NOMO-1 treated with DMSO at 0.1 percent for 48 hours (cell line): ENCODE data around the gene PDE1C.
A peak's percentile ranks its signal among the peaks of the same experiment; 100 is the strongest.
"Not testable (repeated sequence)": the region's sequence is repeated elsewhere in the genome, so short reads cannot be mapped to it uniquely, and the experiment has no call there.

Experiments
- DNase-seq: peaks from one replicate; lab custom pipeline; 2025; ENCODE audit not compliant: unreplicated experiment; lab: John Stamatoyannopoulos, UW

The PDE1C gene

GRCh38 chr7:32045228-32045627 is 25.0 kb downstream of the PDE1C start:
- DNase-seq = no peak

DNA sequence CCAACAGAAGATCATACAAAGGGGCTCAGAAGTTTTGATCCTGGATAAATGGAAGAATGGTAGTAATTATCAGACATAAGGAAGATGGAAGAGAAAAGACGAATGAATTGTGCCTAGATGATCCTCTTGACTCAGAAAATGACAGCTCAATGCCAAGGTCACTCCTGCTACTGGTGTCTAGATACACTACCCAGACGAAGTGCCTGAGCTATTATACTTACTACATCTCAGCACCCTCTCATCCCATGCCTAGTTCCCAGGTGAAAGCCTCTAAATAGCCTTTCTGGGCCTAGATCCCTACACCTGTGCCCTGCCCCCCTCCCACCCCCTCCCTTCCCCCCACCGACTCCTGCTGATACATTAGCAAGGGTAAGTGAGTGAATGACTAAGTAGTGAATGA is 25.5 kb downstream of the PDE1C start:
- no peak for DNase-seq

GRCh38 chr7:32043688-32044087 is 26.5 kb downstream of the PDE1C start:
- DNase-seq = no peak

DNA sequence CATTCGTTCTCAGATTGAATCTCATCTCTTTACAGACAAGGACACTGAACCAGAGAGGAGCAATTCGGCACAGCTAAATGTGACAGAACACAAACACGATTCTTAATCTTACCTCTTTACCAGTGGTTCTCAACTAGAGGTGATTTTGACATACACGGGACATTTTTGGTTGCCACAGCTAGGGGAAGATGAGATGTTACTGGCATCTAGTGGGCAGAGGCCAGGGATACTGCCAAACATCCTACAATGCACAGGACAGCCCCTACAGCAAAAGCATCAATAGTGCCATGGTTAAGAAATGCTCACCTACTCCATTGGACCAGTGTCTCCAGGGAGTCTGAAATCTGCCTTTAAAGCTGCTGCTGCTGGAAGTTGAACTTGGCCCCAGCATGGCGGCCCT is 27.3 kb downstream of the PDE1C start:
- no peak for DNase-seq

DNA sequence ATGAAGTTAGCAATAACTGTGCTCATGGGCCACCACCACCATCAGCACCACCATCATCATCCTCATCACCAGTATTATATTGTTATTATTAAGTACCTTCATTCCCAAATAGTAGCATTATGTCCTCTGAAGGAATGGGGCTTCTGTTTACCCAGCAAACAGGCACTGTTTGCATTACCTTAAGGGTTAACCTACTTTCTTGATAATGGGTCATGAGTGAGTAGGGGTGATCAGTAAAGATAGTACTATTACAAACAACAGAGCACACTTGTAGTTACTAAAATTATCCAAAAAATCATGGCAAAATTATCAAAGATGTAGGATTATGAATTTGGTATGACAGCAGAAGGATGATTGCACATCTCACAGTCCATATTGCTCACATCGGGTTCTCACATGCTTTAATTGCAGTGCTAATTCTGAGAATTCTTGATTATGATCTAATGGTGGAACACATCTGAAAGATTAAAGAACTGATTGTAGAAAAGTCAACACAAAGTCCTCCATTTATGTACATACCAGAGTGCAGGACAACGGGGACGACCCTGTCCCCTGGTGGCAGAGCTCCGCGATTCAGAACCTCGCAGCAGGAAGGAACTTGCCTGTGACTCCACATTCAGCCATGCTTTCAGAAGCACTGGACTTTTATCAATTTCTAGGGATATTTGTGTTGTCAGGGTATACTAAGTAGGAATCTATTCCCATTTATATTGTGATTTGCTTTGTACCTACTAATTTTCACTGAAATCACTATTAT is 31.0 kb downstream of the PDE1C start:
- DNase-seq = no peak

DNA sequence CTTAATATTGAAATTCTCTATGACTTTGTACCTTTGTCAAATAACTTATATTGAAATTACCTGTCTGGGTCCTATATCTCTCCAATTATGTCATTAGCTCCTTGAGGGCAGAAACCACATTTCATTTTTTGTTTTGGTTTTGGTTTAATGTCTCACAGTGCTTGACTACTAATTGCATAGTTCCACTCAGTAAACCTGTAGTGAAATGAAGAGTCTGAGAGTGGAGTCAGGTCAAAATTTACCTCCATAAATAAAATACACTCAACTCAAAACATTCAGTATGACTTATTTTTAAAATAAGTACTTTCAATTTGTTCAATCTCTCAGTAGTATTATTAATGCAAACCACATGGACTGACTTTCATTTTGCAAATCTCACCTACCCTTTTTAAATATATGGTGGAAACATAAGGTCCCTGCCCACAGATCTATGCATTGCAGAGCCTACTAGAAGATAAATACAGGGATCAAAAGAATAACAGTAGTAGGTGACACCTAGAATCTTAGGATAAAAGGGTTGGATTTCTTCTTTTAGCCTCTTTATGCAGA is 32.5 kb downstream of the PDE1C start:
- no peak for DNase-seq

DNA sequence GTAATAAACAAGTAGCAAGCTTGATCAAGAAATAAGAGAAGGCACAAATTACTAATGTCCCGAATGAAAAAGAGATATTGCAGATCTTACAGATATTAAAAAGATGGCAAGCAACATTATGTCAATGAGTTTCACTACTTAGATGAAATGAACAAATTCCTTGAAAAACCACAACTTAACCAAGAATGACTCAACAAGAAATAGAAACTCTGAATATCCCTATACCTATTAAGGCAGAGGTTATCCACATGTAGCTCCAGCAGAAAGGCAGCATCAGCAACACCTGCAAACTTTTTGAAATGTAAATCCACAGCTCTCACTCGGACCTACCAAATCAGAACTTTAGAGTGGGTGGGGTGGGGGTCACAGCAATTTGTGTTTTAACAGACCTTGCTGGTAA is 33.6 kb downstream of the PDE1C start:
- DNase-seq = peak; percentile 18

- no peak for DNase-seq
Measured at GRCh38 chr7:32034052-32034451, 36.2 kb downstream of the PDE1C start.

GRCh38 chr7:32033006-32033405 is 37.2 kb downstream of the PDE1C start:
- no peak for DNase-seq

DNA sequence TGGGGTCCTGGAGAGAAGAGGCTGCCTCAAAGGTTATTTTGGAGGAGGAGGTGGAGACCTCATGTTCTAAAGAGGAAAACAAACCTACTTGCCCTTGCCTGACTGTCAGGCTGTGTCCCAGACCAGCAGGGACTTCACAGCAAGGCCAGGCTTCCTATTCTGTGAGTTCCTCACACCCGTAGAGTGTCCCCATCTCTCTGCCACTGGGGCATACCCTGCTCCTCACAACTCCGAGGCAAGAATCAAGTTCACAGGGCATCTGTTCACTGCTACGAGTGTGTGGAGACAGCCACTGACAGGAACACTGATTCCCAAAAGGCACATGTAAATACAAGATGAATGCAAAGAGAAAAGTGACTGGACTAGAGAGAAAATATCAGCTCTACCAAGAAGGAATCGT is 38.0 kb downstream of the PDE1C start:
- DNase-seq = no peak

- peak; percentile 85 for DNase-seq
Measured at GRCh38 chr7:32030904-32031692, 39.1 kb downstream of the PDE1C start.

DNA sequence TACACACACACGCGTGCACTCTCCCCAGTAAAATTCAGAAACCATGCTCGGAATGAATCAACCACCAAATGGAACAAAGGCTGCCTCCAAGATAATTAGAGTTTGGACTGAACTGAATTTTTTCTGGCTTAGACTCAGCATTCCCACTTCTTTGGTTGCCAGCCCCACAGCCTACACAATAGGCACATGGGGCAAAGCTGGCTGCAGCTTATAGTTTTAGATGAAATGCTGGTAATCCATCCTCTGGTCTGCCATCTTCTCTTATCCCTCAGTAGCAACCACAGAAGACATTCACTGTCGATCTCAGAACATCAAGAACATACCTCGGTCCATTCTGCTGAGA is 44.2 kb downstream of the PDE1C start:
- DNase-seq = no peak

GRCh38 chr7:32025381-32026082 is 44.7 kb downstream of the PDE1C start:
- DNase-seq = no peak

GRCh38 chr7:32023376-32023775 is 46.8 kb downstream of the PDE1C start:
- DNase-seq = no peak

DNA sequence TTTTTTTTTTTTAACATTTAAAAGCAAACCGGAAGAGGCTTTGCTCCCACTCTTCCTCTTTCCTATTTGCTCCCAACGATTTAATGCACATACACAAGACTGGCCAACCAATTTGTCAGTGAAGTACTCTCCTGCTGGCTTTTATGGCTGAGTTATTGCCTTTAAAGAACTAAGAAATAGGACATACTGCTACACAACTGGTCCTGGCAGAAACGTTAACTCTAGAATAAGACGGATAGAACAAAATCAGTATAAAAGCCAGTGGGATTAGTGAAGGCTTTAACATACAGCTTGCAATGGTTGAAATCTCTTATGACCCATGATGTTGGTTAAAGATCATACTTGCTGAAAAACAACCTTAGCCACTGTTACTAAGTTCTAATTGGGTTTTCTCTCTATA is 47.2 kb downstream of the PDE1C start:
- DNase-seq = no peak

GRCh38 chr7:32020551-32021159 is 49.6 kb downstream of the PDE1C start:
- DNase-seq = no peak

- DNase-seq = no peak
Measured at GRCh38 chr7:32018845-32019578, 51.2 kb downstream of the PDE1C start.

DNA sequence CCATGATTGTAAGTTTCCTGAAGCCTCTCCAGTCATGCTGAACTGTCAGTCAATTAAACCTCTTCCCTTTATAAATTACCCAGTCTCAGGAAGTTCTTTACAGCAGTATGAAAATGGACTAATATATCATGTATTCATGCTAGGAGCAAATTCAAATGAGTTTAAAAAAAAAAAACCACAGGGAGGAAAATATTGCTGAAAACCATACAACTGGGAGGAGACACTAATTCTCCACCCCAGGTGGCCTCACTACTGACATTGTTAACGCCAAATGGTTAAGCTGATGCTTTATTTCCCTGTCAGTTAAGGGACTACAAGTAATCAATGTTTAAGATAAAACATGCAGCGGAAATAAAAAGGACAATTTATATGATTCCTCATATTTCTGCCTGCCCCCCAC is 55.1 kb downstream of the PDE1C start:
- no peak for DNase-seq

DNA sequence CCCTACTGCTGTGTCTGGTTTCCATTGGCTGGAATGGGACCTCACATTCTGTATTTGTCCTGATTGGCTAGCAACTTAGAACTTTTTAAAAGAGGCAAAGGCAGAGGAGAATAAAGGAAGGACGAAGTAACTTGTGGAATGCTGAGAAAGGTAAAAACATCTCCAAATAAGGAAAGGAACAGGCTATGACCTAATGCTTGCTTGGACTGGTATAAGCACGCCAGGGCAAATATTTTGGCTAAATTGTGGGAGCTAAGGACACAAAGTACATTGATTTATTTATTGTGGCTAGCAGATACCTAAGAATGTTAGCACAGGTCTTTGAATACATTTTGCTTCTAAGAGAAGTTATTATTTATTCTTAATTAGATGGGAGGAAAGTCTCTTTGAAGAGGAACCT is 56.7 kb downstream of the PDE1C start:
- not testable (repeated sequence) for DNase-seq

DNA sequence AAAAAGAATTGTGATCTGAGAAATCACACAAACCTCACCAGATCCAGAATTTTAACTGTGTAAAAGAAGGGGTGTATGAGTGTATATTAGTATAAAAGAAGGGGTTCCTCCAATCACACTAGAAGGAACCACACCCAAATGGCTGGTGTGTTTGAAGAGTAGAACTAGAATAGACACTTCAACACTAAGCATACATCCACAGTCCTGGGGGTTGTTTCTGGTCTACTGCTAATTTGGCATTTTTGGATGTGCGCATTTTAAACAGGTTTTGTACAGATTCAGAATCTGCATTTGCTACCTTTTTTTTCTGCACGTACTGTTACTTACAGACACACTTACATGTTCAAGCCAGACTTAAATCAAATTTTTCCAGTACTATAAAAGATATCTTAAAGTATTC is 64.6 kb downstream of the PDE1C start:
- no peak for DNase-seq

DNA sequence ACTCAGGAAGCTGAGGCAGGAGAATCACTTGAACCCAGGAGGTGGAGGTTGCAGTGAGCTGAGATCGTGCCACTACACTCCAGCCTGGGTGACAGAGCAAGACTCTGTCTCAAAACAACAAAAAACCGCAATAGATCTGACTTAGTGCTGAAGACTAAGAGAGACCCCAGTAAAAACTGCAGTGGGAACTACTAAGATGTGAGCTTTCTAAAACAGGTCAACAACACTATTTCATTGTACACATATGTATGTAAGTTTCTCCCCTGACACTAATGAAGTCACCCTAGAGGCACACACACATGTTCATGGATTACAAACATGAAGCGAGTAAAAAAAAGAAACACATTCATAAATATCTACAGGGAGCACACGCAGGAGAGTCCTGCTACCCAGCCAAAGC is 68.3 kb downstream of the PDE1C start:
- no peak for DNase-seq
